HG03378 (cell line): ENCODE measurements around the gene ABCG1.
"Not testable (repeated sequence)": the region's sequence is repeated elsewhere in the genome, so short reads cannot be mapped to it uniquely, and the experiment has no call there.

Experiments used
- ATAC-seq: cut with Tn5 transposase; IDR thresholded peaks from one replicate; pipeline ENCODE4 v1.9.1; 2021; ENCODE audit warnings: mild to moderate bottlenecking, moderate library complexity; ENCODE audit not compliant: unreplicated experiment

Gene ABCG1

DNA sequence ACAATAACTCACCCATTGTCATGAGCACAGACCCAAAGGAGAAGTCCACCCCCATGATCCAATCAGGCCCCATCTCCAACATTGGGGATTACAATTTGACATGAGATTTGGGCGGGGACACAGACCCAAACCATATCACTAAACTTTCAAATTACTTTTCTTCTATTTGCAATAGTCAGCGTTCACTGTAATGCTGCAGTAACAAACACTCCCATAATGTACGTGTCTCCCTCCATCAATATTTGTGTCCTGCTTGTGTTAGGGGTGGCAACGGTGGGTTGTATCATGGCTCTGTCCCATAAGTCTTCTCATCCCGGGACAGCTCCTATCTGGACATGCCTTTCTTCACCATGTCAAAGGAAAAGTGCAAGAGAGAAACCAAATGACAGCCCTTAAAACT is 70.0 kb downstream of the ABCG1 start:
- ATAC-seq: no peak

DNA sequence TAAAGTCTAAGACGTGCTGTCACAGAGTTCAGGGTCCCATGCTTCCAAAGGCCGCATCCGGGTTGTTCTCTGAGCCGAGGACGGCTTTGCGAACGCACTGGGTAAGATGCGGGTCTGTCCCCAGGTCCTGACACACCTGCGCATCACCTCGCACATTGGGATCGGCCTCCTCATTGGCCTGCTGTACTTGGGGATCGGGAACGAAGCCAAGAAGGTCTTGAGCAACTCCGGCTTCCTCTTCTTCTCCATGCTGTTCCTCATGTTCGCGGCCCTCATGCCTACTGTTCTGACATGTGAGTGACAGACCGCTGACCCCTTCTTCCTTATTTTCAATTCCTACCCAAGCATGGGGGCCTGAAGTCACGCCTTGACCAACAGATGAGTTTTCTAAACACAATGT is 71.0 kb downstream of the ABCG1 start:
- no peak for ATAC-seq

DNA sequence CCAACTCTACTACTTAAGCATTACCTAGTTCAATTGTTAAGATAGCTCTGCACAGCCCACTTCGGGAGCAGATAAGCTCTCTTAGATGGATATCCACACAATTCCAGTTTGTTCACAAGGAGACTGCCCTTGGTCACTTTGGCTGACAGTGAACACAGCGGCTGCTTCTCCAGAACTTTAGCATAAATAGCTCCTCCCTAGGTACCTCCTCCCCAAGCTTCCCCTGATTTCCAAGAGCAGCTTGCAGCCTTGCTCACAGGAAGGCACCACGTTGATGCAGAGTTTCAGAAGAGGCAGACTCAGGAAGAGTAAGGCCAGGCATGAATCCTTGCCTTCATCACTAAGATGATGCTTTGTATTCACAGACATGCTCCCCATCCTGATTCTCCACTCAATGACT is 71.6 kb downstream of the ABCG1 start:
- ATAC-seq: no peak

DNA sequence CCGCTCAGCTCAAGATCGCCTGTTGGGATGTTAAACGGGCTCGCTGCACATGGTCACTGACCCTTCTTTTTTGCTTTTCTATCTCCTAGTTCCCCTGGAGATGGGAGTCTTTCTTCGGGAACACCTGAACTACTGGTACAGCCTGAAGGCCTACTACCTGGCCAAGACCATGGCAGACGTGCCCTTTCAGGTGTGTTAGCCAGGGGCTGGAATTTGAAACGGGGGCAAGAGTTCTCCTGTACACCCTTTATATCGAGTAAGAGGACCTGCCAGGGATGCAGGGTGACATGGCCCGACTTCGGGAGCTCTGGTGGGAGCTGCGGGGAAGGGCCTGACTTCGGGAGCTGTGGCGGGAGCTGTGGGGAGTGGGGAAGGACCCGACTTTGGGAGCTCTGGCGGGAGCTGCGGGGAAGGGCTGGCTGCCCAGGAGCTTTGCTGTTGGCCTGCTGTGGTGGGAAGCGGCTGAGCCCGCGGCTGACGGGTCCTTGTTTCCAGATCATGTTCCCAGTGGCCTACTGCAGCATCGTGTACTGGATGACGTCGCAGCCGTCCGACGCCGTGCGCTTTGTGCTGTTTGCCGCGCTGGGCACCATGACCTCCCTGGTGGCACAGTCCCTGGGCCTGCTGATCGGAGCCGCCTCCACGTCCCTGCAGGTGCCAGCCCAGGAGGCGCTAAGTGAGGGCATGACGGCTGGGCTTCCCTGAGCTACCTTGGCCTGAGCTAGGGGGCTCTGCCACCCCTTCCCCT is 72.2 kb downstream of the ABCG1 start:
- no peak for ATAC-seq

DNA sequence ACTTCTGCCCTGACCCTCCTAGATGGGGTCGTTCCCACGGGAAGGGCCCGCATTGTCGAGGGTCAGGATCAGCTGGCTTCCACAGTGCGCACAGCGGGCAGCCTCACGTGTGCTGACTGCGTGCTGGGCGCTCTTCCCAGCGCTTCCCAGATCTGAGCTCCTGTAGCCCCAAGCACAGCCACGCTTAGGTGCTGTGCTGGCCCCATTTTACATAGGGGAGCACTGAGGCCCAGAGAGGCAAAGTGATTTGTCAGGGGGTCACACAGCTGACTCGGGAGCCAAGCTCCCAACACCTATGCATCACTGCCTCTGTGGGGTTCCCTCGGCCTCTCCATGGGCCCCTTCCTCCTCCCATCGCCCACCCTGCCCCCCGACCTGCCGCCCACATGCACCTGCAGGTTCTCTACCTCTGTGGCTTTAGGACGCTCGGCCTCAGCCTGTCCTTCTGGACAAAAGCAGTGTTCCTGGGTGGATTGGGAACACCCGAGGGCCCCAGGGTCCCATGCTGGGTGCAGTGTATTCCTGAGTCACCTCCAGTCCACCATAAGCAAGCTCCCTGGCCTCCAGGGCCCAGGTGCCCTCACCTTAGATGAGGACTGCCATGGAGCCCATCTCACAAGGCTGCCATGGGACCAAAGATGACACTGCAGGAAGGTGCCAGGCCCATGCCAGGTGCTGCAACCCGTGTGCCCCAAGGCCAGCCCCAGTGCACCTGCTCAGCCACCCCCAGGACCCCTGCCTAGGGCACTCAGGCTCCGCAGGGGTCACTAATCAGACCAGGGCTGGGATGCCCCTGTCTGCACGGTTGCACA is 73.0 kb downstream of the ABCG1 start:
- ATAC-seq: no peak

DNA sequence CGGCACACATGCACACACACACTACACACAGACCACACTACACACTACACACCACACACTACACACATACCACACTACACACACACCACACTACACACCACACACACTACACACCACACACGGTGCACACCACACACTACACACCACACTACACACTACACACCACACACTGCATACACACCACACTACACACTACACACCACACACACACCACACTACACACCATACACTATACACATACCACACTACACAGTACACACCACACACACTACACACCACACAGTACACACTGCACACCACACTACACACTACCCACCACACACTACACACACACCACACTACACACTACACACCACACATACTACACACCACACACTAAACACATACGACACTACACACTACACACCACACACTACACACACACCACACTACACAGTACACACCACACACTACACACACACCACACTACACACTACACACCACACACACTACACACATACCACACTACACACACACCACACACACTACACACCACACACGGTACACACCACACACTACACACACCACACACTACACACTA is 73.7 kb downstream of the ABCG1 start:
- not testable (repeated sequence) for ATAC-seq

DNA sequence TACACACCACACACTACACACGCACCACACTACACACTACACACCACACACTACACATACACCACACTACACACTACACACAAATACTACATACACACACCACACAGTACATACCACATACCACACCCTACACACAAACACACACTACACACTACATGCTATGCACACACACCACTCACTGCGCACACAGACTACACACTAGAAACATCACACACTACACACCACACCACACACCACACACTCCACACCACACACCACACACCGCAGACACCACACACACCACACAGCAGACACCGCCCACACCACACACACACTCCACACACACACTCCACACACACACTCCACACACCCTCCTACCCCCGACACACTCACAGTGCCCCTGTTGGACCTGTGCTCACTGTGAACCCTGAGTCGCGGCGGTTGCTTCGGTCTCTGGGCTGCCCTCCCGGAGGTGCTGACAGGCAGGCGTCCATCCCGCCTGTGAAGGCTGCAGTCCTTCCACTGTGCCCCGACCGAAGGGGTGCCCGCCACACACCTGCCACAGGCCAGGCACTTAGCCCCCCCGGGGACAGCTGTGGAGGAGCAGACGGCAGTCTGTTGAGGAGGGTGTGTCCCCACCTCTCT is 74.8 kb downstream of the ABCG1 start:
- ATAC-seq: no peak

DNA sequence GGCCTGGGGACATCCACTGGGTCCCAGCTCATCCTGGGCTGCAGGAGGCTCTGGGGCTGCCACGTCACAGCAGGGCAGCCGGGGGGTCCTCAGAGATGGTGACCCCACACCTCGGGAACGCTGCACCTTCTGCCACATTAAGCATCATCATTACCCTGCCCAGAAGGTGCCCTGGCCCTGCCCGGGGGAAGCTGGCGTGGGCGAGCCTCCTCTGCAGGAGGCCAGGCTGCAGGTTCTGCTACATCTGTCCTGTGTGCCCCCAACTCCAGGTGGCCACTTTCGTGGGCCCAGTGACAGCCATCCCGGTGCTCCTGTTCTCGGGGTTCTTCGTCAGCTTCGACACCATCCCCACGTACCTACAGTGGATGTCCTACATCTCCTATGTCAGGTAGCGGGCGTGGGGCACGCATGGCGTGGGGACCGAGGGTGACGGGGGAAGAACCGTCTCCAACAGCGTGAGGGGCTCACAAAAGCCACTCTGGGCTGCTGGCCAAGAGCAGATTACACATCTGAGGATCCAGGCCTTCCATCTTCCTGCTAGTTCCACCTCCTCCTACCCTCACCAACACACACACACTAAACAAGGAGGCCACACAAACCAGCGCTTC is 75.4 kb downstream of the ABCG1 start:
- ATAC-seq: no peak

DNA sequence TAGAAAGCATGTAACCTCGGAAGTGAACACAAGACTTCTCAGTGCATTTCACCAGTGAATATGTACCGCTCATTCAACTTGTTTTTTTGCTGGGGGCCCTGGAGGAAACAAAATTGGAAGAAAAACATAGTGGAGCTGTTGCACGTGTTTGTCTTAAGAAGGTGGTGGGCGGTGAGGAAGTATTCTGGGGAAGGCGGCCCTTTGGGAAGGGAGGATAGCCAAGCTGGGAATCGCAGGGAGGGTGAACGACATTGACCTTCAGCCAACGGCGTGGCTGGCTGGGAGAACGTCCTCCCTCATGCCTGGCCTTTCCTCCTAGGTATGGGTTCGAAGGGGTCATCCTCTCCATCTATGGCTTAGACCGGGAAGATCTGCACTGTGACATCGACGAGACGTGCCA is 76.9 kb downstream of the ABCG1 start:
- ATAC-seq: no peak

DNA sequence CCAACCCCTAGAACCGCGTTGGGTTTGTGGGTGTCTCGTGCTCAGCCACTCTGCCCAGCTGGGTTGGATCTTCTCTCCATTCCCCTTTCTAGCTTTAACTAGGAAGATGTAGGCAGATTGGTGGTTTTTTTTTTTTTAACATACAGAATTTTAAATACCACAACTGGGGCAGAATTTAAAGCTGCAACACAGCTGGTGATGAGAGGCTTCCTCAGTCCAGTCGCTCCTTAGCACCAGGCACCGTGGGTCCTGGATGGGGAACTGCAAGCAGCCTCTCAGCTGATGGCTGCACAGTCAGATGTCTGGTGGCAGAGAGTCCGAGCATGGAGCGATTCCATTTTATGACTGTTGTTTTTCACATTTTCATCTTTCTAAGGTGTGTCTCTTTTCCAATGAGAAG is 77.6 kb downstream of the ABCG1 start:
- ATAC-seq: no peak

DNA sequence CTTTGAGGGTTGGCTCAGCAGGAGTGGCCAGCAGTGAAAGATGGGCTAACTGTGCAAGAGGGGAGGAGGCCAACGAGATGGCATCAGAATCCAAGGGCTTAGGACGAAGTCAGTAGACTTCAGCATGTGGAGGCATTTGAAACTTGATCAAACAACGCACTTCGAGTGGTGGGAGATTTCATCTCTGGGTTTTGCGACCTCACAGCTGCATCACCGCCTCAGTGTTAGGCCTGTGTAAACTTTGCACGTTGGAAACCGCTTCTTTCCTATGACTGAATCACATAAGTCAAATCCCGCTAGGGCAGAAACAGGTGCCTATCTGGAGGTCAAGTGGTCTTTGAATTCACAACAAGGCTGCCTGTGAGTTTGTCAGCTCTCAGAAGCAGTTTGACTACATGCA is 78.4 kb downstream of the ABCG1 start:
- ATAC-seq: no peak

DNA sequence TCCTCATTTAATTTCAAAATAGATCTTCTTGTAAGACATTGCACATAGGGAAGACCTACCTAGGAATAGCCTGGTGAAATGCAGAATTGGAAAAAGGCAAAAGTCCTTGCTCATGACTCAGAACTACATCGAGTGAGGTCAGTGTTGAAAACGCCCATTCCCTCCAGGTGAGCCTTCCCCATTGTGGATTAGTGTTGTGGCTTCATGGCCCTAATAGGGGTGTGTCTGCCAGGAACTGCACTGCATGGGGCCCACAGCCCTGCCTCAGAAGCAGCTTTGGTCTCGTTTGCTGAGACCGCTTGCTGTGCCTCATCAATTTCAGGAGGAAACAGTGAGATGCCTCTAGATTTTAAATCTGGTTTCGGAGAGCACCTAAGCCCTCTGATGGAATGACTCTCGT is 79.3 kb downstream of the ABCG1 start:
- ATAC-seq: no peak

DNA sequence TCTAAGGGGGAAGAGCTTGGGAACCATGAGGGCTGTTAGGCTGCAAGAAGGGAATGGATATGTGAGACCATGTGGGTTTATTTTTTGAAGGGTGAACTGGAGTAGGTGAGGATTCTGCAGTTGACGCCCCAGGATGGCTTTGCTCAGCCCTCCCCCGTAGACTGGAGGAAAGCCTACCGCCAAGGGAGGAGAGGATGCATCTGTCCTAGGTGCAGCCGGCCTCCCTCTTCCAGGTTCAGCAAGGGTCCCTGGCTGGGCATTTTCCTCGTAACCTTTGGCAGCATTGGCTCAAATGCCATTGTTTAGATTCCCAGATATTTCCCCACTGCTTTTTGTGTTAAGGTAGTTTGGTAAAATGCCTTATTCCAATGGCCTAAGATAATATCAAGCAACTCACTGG is 79.7 kb downstream of the ABCG1 start:
- ATAC-seq: no peak

DNA sequence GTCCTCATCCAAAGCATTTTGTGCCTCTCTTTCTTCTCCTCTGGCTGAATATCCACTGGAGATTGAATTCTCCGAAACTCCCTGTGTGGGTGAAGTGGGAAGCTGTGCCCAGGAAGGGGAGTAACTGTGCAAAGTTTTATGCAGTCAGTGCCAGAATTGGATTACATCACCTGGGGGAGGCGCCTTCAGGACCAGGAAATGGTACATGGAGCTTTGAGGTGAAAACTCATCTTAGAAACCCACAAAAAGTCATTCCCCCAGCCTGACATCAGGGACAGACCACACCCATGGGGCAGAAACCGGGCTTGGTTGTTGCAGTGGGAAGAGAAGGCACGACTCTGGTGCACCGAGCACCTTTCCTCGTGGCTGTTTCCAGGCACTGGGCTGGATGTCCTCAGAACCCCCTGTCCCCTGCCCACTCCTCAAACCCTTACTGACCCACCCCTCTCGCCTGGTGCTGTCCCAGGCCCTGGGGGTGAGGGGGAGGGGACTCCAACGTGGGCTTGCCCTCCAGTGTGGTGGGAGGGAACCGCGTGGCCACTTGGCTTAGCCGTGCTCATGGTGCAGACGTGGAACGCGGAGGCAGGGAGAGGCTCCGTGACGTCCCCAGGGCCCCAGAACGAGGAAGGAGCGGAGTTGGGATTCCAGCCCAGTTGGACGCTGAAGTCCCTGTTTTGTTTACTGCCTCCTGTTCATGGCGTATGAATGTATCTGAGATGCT is 80.5 kb downstream of the ABCG1 start:
- ATAC-seq: no peak

DNA sequence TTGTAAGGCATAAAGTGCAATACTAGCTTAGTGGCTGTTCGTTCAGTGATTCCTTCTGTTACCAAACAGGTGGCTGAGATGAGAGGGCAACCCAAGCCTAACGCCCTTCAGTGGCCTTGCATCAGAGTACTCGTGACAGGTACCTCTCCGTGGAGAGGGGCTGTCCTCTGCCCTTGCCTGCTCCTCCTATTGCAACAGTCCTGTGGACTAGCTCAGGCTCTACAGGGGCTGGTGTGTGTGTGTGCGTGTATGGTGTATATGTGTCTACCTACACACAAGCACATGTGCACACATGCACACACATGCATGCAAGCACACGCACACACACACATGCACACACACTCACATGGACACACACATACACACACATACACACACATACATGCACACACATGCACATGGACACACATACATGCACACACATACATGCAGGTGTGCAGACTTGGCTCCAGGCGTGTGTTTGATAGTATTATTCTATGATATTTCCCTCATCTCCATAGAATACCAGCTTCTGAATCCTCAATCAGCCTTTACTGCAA is 81.2 kb downstream of the ABCG1 start:
- ATAC-seq: no peak

DNA sequence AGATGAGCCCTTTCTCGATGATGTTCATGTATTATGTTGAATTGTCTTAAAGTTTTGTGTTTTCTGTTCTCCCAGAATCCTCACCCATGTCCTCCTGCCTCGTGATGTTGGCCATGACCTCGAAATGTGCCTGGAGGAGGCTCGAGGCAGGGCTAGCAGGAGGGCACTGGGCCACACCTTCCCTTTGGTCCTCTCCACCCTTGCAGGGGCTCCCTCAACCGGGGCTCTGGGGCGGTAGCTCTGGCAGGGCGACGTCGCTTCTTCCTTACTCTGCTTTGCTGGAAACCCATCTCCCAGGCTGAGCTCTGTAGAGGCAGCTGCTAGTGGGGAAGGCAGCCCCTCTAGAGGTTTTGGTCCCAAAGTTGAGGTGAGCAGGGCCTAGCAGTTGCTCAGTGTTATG is 82.0 kb downstream of the ABCG1 start:
- no peak for ATAC-seq

DNA sequence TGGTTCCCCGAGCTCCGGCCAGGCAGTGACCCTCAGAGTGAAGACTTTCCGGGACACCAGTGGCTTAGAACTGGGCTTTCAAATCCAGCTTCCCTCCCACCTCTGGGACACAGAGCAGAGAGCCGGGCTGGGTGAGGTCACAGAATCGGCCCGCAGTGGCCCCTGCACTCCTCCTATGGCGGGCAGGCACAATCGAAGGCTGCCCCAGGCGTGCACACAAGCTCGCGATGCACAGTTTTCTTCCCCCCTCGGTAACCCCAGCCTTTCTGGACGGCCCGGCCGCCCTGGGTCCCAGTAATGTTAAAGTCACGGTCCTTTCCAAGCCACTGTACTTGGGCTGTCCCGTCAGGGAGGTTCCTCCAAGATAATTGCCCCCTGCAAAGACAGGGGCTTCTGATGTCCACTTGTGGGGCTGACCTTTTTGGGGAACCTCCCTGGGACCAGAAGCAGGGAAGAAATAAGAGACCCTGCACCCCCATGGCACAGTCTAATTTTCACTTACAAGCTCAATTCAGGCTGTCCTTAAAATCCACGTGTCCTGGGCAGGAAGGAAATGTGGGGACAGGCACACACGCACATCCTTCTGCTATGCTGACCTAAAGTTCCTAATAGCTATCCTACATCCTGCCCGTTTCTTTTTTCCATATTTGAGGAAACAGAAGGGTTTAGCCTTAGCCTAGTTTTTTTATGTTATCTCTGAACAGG is 82.6 kb downstream of the ABCG1 start:
- ATAC-seq: no peak

DNA sequence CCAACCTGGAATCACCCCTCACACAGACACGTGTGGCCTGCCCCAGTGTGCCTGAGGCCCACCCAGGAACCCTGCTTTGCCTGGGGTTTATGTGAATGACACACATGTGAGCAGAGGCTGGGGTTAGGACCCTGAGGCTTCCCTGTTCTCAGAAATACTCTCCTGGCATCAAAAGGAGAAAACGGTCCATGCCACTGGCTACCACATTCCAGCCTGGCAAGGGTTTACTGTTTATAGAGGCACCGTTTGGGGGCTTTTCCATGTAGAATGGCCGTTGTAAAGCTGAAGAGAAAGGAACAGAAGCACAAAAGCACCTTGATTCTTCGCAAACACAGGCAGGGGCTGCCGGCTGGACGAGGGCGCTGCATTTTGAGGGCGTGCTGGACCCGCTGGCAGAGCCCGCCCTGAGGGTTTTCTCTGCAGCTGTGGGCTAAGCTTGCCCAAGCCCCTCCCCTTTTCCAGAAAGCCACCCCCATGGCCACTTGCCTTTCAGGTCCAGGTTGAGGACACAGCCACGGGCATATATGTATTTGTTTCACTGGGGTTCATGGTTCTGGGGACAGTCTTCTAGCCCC is 83.2 kb downstream of the ABCG1 start:
- ATAC-seq: no peak

DNA sequence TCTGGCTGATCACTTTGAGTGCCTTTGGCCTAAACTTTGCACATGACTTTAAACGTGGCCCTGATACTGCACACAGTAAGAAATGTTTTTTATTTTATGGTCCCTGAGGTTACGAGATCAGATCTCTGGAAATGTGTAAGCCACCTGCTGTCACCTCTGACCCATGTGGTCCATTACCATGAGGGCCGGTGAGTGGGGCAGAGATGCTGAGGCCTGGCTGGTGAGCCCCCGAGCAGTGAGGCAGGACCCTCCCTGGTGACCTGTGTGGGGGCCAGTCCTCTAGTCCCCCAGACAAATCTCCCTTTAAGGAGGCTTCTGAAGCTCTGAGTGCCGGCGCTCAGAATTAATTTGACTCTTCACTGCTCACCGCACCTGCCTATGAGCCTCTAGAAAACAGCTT is 83.9 kb downstream of the ABCG1 start:
- no peak for ATAC-seq
